SK-N-SH treated with all-trans-retinoic acid at 6 μM for 48 hours (cell line): ENCODE data around the gene STXBP3.

Source experiments
- ATAC-seq: fragments of 200-7000 bp; cut with Tn5 transposase; 3 replicates; pipeline ENCODE4 v1.9.1; 2020; ENCODE audit warnings: mild to moderate bottlenecking, moderate library complexity
- ARNTL ChIP-seq: fragments of 450-650 bp; formaldehyde crosslinking; IDR thresholded peaks from 2 replicates; pipeline ENCODE4 v1.5.0; 2020; ENCODE audit warnings: low read depth, mild to moderate bottlenecking, moderate library complexity, borderline replicate concordance
- BACH2 ChIP-seq: fragments of 250-450 bp; sonication (Bioruptor Pico); IDR thresholded peaks from 2 replicates; pipeline ENCODE4 v1.9.0; 2021; ENCODE audit warnings: mild to moderate bottlenecking, borderline replicate concordance
- CREB5 ChIP-seq: fragments of 250-450 bp; sonication (Bioruptor Pico); IDR thresholded peaks from 2 replicates; pipeline ENCODE4 v1.5.1; 2020; ENCODE audit warnings: low read depth, mild to moderate bottlenecking, moderate library complexity
- CSRNP3 ChIP-seq: fragments of 250-450 bp; sonication (Bioruptor Pico); IDR thresholded peaks from 2 replicates; pipeline ENCODE4 v1.5.1; 2021; ENCODE audit warnings: mild to moderate bottlenecking, moderate library complexity
- ESRRG ChIP-seq: fragments of 250-450 bp; sonication (Bioruptor Pico); IDR thresholded peaks from 2 replicates; pipeline ENCODE4 v1.6.1; 2021; ENCODE audit warnings: mild to moderate bottlenecking
- GLIS3 ChIP-seq: fragments of 250-450 bp; sonication (Bioruptor Pico); IDR thresholded peaks from 2 replicates; pipeline ENCODE4 v1.5.0; 2020; ENCODE audit warnings: mild to moderate bottlenecking, moderate library complexity
- ISL1 ChIP-seq: fragments of 250-450 bp; sonication (Bioruptor Pico); IDR thresholded peaks from 2 replicates; pipeline ENCODE4 v2.1.2; 2022; ENCODE audit warnings: mild to moderate bottlenecking, moderate library complexity
- OSR1 ChIP-seq: fragments of 250-450 bp; sonication (Bioruptor Pico); IDR thresholded peaks from 2 replicates; pipeline ENCODE4 v1.8.0; 2022; ENCODE audit warnings: moderate library complexity, mild to moderate bottlenecking, inconsistent platforms
- PATZ1 ChIP-seq: fragments of 250-450 bp; sonication (Bioruptor Pico); IDR thresholded peaks from 2 replicates; pipeline ENCODE4 v1.8.0; 2020; ENCODE audit warnings: mild to moderate bottlenecking, moderate library complexity, borderline replicate concordance
- PPARA ChIP-seq: fragments of 250-450 bp; sonication (Bioruptor Pico); IDR thresholded peaks from 2 replicates; pipeline ENCODE4 v1.5.0; 2020; ENCODE audit warnings: mild to moderate bottlenecking, borderline replicate concordance
- RARB ChIP-seq: fragments of 250-450 bp; sonication (Bioruptor Pico); IDR thresholded peaks from 2 replicates; pipeline ENCODE4 v1.8.0; 2021; ENCODE audit warnings: mild to moderate bottlenecking, moderate library complexity
- SNAI2 ChIP-seq: fragments of 250-450 bp; sonication (Bioruptor Pico); IDR thresholded peaks from 2 replicates; pipeline ENCODE4 v1.5.0; 2020; ENCODE audit warnings: mild to moderate bottlenecking, moderate library complexity
- TCF4 ChIP-seq: fragments of 250-450 bp; sonication (Bioruptor Pico); IDR thresholded peaks from 2 replicates; pipeline ENCODE4 v1.8.0; 2021; ENCODE audit warnings: mild to moderate bottlenecking, moderate library complexity, borderline replicate concordance
- TOX ChIP-seq: fragments of 250-450 bp; sonication (Bioruptor Pico); IDR thresholded peaks from 2 replicates; pipeline ENCODE4 v1.8.0; 2021; ENCODE audit warnings: mild to moderate bottlenecking, moderate library complexity, borderline replicate concordance
- TSHZ2 ChIP-seq: fragments of 250-450 bp; sonication (Bioruptor Pico); IDR thresholded peaks from 2 replicates; pipeline ENCODE4 v1.5.0; 2020; ENCODE audit warnings: mild to moderate bottlenecking, moderate library complexity
- ZC3H10 ChIP-seq: fragments of 250-450 bp; sonication (Bioruptor Pico); IDR thresholded peaks from 2 replicates; pipeline ENCODE4 v1.5.1; 2021; ENCODE audit warnings: mild to moderate bottlenecking, moderate library complexity
- ZFP3 ChIP-seq: fragments of 250-450 bp; sonication (Bioruptor Pico); IDR thresholded peaks from 2 replicates; pipeline ENCODE4 v1.5.0; 2020; ENCODE audit warnings: mild to moderate bottlenecking, moderate library complexity
- ZFP30 ChIP-seq: fragments of 450-650 bp; formaldehyde crosslinking; IDR thresholded peaks from 2 replicates; pipeline ENCODE4 v1.5.0; 2022; ENCODE audit warnings: mild to moderate bottlenecking, moderate library complexity
- ZNF565 ChIP-seq: fragments of 450-650 bp; formaldehyde crosslinking; conservative IDR thresholded peaks from 2 replicates; pipeline ENCODE4 v1.5.0; 2020; ENCODE audit warnings: low read depth, mild to moderate bottlenecking, moderate library complexity
- ZNF70 ChIP-seq: fragments of 450-650 bp; formaldehyde crosslinking; IDR thresholded peaks from 2 replicates; pipeline ENCODE4 v1.5.0; 2020; ENCODE audit warnings: mild to moderate bottlenecking, moderate library complexity
- ZNF8 ChIP-seq: fragments of 450-650 bp; formaldehyde crosslinking; IDR thresholded peaks from 2 replicates; pipeline ENCODE4 v1.5.0; 2020; ENCODE audit warnings: mild to moderate bottlenecking, moderate library complexity
- TF ChIP-seq, protein P1 (sequence below): fragments of 250-450 bp; sonication (Bioruptor Pico); IDR thresholded peaks from 2 replicates; pipeline ENCODE4 v1.8.0; 2021; ENCODE audit warnings: low read depth, mild to moderate bottlenecking, moderate library complexity, borderline replicate concordance

The STXBP3 gene

GRCh38 chr1:108704496-108704895 is 42.0 kb upstream of the STXBP3 start (continued):
- TF ChIP-seq TCF4 (no peak), OSR1 (CRISPR knock-in tag) (no peak)

DNA sequence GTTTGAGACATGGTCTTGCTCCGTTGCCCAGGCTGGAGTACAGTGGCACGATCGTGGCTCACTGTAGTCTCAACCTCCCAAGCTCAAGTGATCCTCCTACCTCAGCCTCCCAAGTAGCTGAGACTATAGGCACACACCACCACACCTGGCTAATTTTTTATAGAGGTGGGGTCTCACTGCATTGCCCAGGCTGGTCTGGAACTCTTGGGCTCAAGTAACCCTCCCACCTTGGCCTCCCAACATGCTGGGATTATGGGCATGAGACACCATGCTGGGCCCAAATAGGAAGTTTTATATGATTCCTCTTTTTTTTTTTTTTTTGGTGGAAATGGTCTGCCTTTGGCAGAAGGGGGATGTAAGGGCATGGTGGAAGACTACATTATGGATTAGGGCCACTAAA is 39.8 kb upstream of the STXBP3 start:
- TF ChIP-seq GLIS3 (CRISPR knock-in tag) (no peak), ISL1 (CRISPR knock-in tag) (no peak), TOX (CRISPR knock-in tag) (no peak), TCF4 (no peak), PPARA (CRISPR knock-in tag) (no peak), TSHZ2 (CRISPR knock-in tag) (no peak), ZNF565 (no peak), ZNF70 (CRISPR knock-in tag) (no peak), BACH2 (no peak), ZC3H10 (no peak), SNAI2 (no peak), ZFP30 (CRISPR knock-in tag) (no peak), CREB5 (no peak), OSR1 (CRISPR knock-in tag) (no peak), RARB (CRISPR knock-in tag) (no peak), ARNTL (CRISPR knock-in tag) (no peak), ESRRG (no peak), ZNF8 (no peak), ZFP3 (CRISPR knock-in tag) (no peak)
- TF ChIP-seq, protein P1, sequence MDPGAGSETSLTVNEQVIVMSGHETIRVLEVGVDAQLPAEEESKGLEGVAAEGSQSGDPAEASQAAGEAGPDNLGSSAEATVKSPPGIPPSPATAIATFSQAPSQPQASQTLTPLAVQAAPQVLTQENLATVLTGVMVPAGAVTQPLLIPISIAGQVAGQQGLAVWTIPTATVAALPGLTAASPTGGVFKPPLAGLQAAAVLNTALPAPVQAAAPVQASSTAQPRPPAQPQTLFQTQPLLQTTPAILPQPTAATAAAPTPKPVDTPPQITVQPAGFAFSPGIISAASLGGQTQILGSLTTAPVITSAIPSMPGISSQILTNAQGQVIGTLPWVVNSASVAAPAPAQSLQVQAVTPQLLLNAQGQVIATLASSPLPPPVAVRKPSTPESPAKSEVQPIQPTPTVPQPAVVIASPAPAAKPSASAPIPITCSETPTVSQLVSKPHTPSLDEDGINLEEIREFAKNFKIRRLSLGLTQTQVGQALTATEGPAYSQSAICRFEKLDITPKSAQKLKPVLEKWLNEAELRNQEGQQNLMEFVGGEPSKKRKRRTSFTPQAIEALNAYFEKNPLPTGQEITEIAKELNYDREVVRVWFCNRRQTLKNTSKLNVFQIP (CRISPR knock-in tag): no peak
- no peak for ATAC-seq

DNA sequence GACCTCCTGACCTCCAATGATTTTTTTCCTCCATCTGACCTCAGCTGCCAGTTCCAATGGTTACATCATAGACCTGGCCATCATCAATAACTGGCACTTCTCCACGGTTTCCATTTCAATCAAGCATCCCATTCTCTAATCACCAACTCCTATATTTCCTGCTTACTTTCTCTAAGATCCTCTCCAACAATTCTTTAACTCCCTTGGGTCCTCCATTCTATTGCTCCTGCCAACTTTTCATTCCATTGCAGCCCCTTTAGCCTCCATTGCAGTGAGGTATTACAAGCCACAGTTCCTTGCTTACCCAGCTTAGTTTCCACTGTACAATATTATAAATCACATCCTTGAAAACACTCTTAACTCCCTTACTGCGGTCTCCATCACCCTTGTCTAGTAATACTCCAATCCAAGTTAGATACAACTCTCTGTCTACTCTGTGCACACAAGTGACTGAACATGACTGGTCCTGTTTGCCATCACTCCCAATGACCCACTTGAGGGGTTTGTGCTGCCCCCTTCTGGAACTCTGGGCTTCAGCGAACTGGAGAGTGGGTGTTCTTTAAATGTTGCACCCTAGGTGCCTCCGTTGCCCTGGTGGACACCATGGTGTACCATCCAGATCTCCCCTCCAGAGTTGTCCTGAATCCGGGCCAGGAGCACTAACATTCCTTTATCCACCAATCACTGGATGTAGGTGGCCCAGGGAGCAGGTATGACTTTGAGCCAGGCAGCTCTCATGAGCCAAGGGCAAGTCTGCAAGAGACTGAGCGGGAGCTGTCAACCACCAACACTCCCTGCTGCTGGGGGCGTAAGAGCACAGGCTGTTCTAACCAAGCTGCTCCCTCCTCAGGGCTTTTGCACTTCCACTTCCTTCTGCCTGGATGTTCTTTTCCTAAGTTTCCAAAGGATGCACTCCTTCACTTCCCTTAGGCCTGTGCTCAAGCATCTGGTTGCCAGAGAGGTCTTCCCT is 37.5 kb upstream of the STXBP3 start:
- no peak; the same call in 2 of the 3 replicates for ATAC-seq
- TF ChIP-seq ZFP30 (CRISPR knock-in tag) (no peak), PATZ1 (CRISPR knock-in tag) (no peak), ZFP3 (CRISPR knock-in tag) (no peak), ISL1 (CRISPR knock-in tag) (no peak), PPARA (CRISPR knock-in tag) (no peak), SNAI2 (no peak), CREB5 (no peak), CSRNP3 (no peak), GLIS3 (CRISPR knock-in tag) (no peak), ZNF565 (no peak), ARNTL (CRISPR knock-in tag) (no peak)
- TF ChIP-seq, protein P1 (CRISPR knock-in tag): no peak
